Adrenal gland (tissue), 5 donors: Measurements from ENCODE around the gene KCNMA1.

ENCODE experiments used
- CTCF ChIP-seq, 6 experiments: fragments of 450-650 bp in 4 of 6; fragments of 200-600 bp in 2 of 6; sonication (generic) in 1 of 6; IDR thresholded peaks; 1 replicate in 5 of 6; 2 replicates in 1 of 6; pipeline versions ENCODE4 v1.5.1 to v1.8.0; 2016 to 2021; ENCODE audit warnings: antibody characterized with exemption in 6 of 6, mild to moderate bottlenecking in 2 of 6, moderate library complexity in 1 of 6
- POLR2A ChIP-seq, 2 donors: fragments of 450-650 bp; IDR thresholded peaks; one replicate each; pipeline ENCODE4 v1.6.1; 2017; ENCODE audit warnings: antibody characterized with exemption in 2 of 2, mild to moderate bottlenecking in 2 of 2, moderate library complexity in 1 of 2
- donor health status: DM: no; HTN: no; CAD: no.

- TF ChIP-seq CTCF (IDR thresholded peaks at IDR 0.05), result no peak
- no peak for TF ChIP-seq POLR2A (IDR thresholded peaks at IDR 0.05)
Measured at GRCh38 chr10:77086081-77086480, 551.5 kb downstream of the KCNMA1 start.
